Stimulated activated CD8-positive, alpha-beta memory T cell treated with anti-CD3 and anti-CD28 coated beads, Interleukin-12 subunit alpha, Interleukin-12 subunit beta, amount 100 ng/mL, for 24 hours (primary cell): Measurements from ENCODE around the gene TMEM255A.
A peak's percentile ranks its signal among the peaks of the same experiment; 100 is the strongest.
"Not testable (repeated sequence)": the region's sequence is repeated elsewhere in the genome, so short reads cannot be mapped to it uniquely, and the experiment has no call there.

Experiments used
- DNase-seq: peaks from one replicate; pipeline ENCODE4 v3.0.0-alpha.2; 2020; ENCODE audit errors: extremely low read depth

TMEM255A gene

GRCh38 chrX:120310861-120311726 lies at the start of gene TMEM255A:
Gene TMEM255A (minus strand): TSS chrX:120311461. CDS start chrX:120311309, 152 bp downstream.
- no peak for DNase-seq

GRCh38 chrX:120358737-120359456 lies 47.6 kb upstream of the TMEM255A start:
- DNase-seq: no peak

- DNase-seq: no peak
Observed at GRCh38 chrX:120357186-120357585, 45.9 kb upstream of the TMEM255A start.

GRCh38 chrX:120356084-120356483 lies 44.8 kb upstream of the TMEM255A start:
- no peak for DNase-seq

GRCh38 chrX:120350450-120351138 lies 39.3 kb upstream of the TMEM255A start:
- no peak for DNase-seq

GRCh38 chrX:120344566-120344965 lies 33.3 kb upstream of the TMEM255A start:
- DNase-seq: not testable (repeated sequence)

- no peak for DNase-seq
Observed at GRCh38 chrX:120336899-120337298, 25.6 kb upstream of the TMEM255A start.

- DNase-seq: no peak
Observed at GRCh38 chrX:120335289-120335688, 24.0 kb upstream of the TMEM255A start.

- DNase-seq: no peak
Observed at GRCh38 chrX:120334603-120335002, 23.3 kb upstream of the TMEM255A start.

GRCh38 chrX:120334151-120334550 lies 22.9 kb upstream of the TMEM255A start:
- DNase-seq: no peak

- no peak for DNase-seq
Observed at GRCh38 chrX:120332394-120332793, 21.1 kb upstream of the TMEM255A start.

GRCh38 chrX:120331116-120331515 lies 19.9 kb upstream of the TMEM255A start:
- no peak for DNase-seq

GRCh38 chrX:120321520-120322281 lies 10.4 kb upstream of the TMEM255A start:
- DNase-seq: no peak

- DNase-seq: no peak
Observed at GRCh38 chrX:120318411-120318810, 7.2 kb upstream of the TMEM255A start.

- no peak for DNase-seq
Observed at GRCh38 chrX:120316587-120317283, 5.5 kb upstream of the TMEM255A start.

- DNase-seq: no peak
Observed at GRCh38 chrX:120315776-120316175, 4.5 kb upstream of the TMEM255A start.

- no peak for DNase-seq
Observed at GRCh38 chrX:120311727-120312063, 434 bp upstream of the TMEM255A start.

- no peak for DNase-seq
Observed at GRCh38 chrX:120309873-120310705, 1.2 kb downstream of the TMEM255A start.

GRCh38 chrX:120308959-120309872 lies 2.0 kb downstream of the TMEM255A start:
- peak; percentile 23 for DNase-seq
